OCI-LY1 (cell line): Measurements from ENCODE around the gene MAN1C1.
A peak's percentile ranks its signal among the peaks of the same experiment; 100 is the strongest.

Experiments used
- H2AFZ ChIP-seq: fragments of 200-600 bp; sonication (generic), shearing (Covaris generic); 2 replicates; pipeline ENCODE4 v1.6.0; 2014; ENCODE audit warnings: antibody characterized with exemption, mild to moderate bottlenecking, low read length
- H3F3A ChIP-seq: fragments of 200-600 bp; sonication (generic), shearing (Covaris generic); 2 replicates; pipeline ENCODE4 v1.6.0; 2014; ENCODE audit warnings: mild to moderate bottlenecking, antibody characterized with exemption, low read length, moderate library complexity; ENCODE audit not compliant: insufficient read depth
- H3K27ac ChIP-seq: fragments of 200-600 bp; sonication (generic); 2 replicates; pipeline ENCODE4 v1.5.1; 2014; ENCODE audit warnings: low read length, mixed run types, mild to moderate bottlenecking, low read depth; ENCODE audit not compliant: poor library complexity, severe bottlenecking
- H3K27me3 ChIP-seq: fragments of 200-600 bp; sonication (generic); 2 replicates; pipeline ENCODE4 v1.6.0; 2014; ENCODE audit warnings: antibody characterized with exemption, mild to moderate bottlenecking, low read length, moderate library complexity; ENCODE audit not compliant: insufficient read depth
- H3K36me3 ChIP-seq: fragments of 200-600 bp; sonication (generic); 2 replicates; pipeline ENCODE4 v1.6.1; 2014; ENCODE audit warnings: mild to moderate bottlenecking, antibody characterized with exemption, low read length, moderate library complexity, mixed read lengths; ENCODE audit not compliant: insufficient read depth
- H3K4me1 ChIP-seq: fragments of 200-600 bp; sonication (generic); 2 replicates; pipeline ENCODE4 v1.5.1; 2014; ENCODE audit warnings: mild to moderate bottlenecking, low read length, moderate library complexity; ENCODE audit not compliant: insufficient read depth, severe bottlenecking
- H3K4me2 ChIP-seq: fragments of 200-600 bp; sonication (generic), shearing (Covaris generic); 2 replicates; pipeline ENCODE4 v1.6.1; 2014; ENCODE audit warnings: low read length
- H3K4me3 ChIP-seq: fragments of 200-600 bp; sonication (generic); 2 replicates; pipeline ENCODE4 v1.5.1; 2014; ENCODE audit warnings: low read length, low read depth, mild to moderate bottlenecking, mixed read lengths; ENCODE audit not compliant: poor library complexity, severe bottlenecking
- H3K79me2 ChIP-seq: fragments of 200-600 bp; shearing (Covaris generic); 2 replicates; pipeline ENCODE4 v1.6.1; 2016; ENCODE audit warnings: mixed run types, low read length, mixed read lengths; ENCODE audit not compliant: insufficient read depth
- H3K9ac ChIP-seq: fragments of 200-600 bp; sonication (generic), shearing (Covaris generic); 2 replicates; pipeline ENCODE4 v1.6.1; 2014; ENCODE audit warnings: mild to moderate bottlenecking, low read length, mixed read lengths
- H3K9me2 ChIP-seq: fragments of 200-600 bp; sonication (generic), shearing (Covaris generic); 2 replicates; pipeline ENCODE4 v1.6.1; 2014; ENCODE audit warnings: low read depth, mild to moderate bottlenecking, low read length, mixed read lengths
- H3K9me3 ChIP-seq: fragments of 200-600 bp; shearing (Covaris generic); 2 replicates; pipeline ENCODE4 v1.6.1; 2014; ENCODE audit warnings: low read length, mixed read lengths
- H4K20me1 ChIP-seq: fragments of 200-600 bp; sonication (generic), shearing (Covaris generic); 2 replicates; pipeline ENCODE4 v1.6.0; 2016; ENCODE audit warnings: mild to moderate bottlenecking, low read length; ENCODE audit not compliant: insufficient read depth
- CTCF ChIP-seq: fragments of 200-600 bp; sonication (generic), shearing (Covaris generic); IDR thresholded peaks from 2 replicates; pipeline ENCODE4 v1.5.1; 2017; ENCODE audit warnings: mild to moderate bottlenecking, antibody characterized with exemption, low read length, moderate library complexity, mixed read lengths
- EZH2 ChIP-seq: fragments of 200-600 bp; sonication (generic), shearing (Covaris generic); IDR thresholded peaks from 2 replicates; pipeline ENCODE4 v1.8.0; 2017; ENCODE audit warnings: borderline replicate concordance, mixed run types, mild to moderate bottlenecking, antibody characterized with exemption, low read length, moderate library complexity, mixed read lengths

The MAN1C1 gene

DNA sequence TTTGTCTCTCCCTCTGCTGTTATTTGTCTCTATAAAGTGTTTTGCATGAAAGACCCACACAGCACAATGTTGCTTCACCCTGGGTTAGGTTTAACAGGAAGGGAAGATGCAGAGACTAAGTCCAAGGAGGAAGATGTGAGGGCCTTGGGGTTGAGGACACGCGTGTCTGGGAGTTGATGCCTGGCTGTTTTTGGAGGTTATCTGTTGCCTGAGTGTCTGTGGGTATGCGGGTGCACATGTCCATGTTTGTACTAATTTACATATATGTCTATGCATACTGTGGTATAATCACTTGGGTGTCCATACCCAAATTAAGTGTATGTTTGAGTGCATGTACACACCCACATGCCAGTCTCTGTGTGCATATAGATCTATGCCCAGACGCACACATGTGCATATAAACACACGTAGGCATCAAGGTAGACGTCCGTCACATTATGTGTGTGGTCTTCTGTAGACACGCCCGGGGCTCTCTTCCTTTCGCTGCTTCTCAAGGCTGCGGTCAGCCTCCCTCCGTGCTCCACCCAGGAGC lies 962 bp upstream of the MAN1C1 start:
- Histone ChIP-seq H3K27ac (no peak overlapping the region), H3K4me3 (peak overlapping the region; percentile 74), H3K79me2 (no peaks in the 10 kb centered on the region), H3K4me2 (peak overlapping the region; percentile 99), H3F3A (0 out of 2 replicates have a peak, but pooled peaks cover 2% of the 10 kb centered on the region), H2AFZ (no peak overlapping the region), H4K20me1 (no peaks in the 10 kb centered on the region), H3K4me1 (peaks cover 11% of the 10 kb centered on the region), H3K9me2 (no peaks in the 10 kb centered on the region), H3K9ac (peak overlapping the region; percentile 70; the same call in 1 of the 2 replicates), H3K9me3 (no peaks in the 10 kb centered on the region), H3K27me3 (no peaks in the 10 kb centered on the region; the same call in 1 of the 2 replicates), H3K36me3 (no peaks in the 10 kb centered on the region)
- TF ChIP-seq CTCF, result no peak
- TF ChIP-seq EZH2, result no peak

DNA sequence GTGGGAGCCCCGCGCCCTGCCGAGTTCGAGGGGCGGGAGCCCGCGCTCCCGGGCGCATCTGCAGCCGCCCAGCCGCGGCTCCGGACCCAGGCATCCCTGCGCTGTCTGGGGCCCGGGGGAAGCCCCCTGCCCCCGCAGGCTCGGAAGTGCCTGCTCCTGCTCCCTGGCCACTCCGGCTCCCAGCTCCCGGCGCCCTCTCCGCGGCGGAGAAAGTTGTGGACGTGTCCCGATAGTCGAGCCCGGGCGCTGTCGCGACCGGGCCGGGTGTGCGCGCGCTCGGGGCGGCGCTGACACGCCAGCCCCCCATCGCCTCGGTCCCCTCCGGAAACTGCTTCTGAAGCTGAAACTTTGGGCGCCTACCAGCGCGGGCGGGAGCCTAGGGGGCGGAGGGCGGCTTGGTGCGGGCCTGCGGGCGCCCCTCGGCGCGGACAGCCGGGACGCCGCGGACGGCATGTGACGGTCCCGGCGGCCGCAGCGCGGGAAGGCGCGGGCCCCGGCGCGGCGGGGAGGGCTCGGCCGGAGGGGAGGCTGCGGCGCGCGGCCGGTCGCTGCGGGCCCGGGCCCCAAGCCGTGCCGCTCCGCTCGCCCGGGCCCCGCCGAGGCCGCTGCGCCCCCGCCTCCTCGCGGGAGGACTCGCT lies 515 bp downstream of the MAN1C1 start:
- Histone ChIP-seq H3K36me3 (no peaks in the 10 kb centered on the region), H3K79me2 (no peaks in the 10 kb centered on the region), H3K9me2 (no peaks in the 10 kb centered on the region), H3K27me3 (no peaks in the 10 kb centered on the region; the same call in 1 of the 2 replicates), H3K4me2 (peak overlapping the region; percentile 86), H3F3A (0 out of 2 replicates have a peak, but pooled peaks cover 2% of the 10 kb centered on the region), H2AFZ (no peak overlapping the region), H3K27ac (no peak overlapping the region), H3K4me3 (peak overlapping the region; percentile 67), H3K9me3 (no peaks in the 10 kb centered on the region), H4K20me1 (no peaks in the 10 kb centered on the region), H3K9ac (peak overlapping the region; percentile 57), H3K4me1 (peaks cover 11% of the 10 kb centered on the region)
- TF ChIP-seq CTCF (no peak), EZH2 (no peak)

DNA sequence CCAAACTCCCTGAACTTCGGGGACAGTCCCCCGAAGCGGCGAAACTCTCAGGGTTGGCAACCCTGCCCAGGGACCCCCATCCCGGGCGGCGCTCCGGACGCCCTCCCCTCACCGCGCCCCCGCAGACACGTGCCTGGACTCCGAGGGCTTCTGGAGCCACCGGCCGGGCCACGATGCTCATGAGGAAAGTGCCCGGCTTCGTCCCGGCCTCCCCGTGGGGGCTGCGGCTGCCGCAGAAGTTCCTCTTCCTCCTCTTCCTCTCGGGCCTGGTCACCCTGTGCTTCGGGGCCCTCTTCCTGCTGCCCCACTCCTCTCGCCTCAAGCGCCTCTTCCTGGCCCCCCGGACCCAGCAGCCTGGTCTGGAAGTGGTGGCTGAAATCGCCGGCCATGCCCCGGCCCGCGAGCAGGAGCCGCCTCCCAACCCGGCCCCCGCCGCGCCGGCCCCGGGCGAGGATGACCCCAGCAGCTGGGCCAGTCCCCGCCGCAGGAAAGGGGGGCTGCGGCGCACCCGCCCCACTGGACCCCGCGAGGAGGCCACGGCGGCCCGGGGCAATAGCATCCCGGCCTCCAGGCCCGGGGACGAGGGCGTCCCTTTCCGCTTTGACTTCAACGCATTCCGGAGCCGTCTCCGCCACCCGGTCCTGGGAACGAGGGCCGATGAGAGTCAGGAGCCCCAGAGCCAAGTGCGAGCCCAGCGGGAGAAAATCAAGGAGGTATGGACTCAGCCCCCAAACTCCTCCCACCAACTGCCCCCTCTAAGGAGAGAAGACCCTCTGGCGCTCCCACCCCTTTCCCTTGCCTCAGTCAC lies 1.2 kb downstream of the MAN1C1 start:
- H2AFZ ChIP-seq, result no peak overlapping the region
- no peaks in the 10 kb centered on the region for H3K79me2 ChIP-seq
- H3K9ac ChIP-seq, result no peak overlapping the region
- peak overlapping the region; percentile 40 for H3K4me3 ChIP-seq
- no peaks in the 10 kb centered on the region for H3K36me3 ChIP-seq
- 0 out of 2 replicates have a peak, but pooled peaks cover under 1% of the 10 kb centered on the region for H3K27me3 ChIP-seq
- 0 out of 2 replicates have a peak, but pooled peaks cover 2% of the 10 kb centered on the region for H3F3A ChIP-seq
- H3K4me2 ChIP-seq, result peak overlapping the region; percentile 58
- TF ChIP-seq EZH2 (no peak), CTCF (no peak)
- no peaks in the 10 kb centered on the region for H4K20me1 ChIP-seq
- H3K4me1 ChIP-seq, result peaks cover 11% of the 10 kb centered on the region
- H3K27ac ChIP-seq, result no peak overlapping the region
- no peaks in the 10 kb centered on the region for H3K9me3 ChIP-seq
- no peaks in the 10 kb centered on the region for H3K9me2 ChIP-seq
